ENCODE measurements around the gene INTS11.

Gene INTS11

GRCh38 chr1:1312450-1313314, 11.8 kb downstream of the INTS11 start:
- DNase-seq, result no peak

- no peak for DNase-seq
Observed at GRCh38 chr1:1311107-1312104, 13.1 kb downstream of the INTS11 start.

- DNase-seq, result no peak
Observed at GRCh38 chr1:1310476-1311053, 13.9 kb downstream of the INTS11 start.

GRCh38 chr1:1310109-1310385, 14.4 kb downstream of the INTS11 start:
- no peak for DNase-seq

- DNase-seq, result peak; percentile 25
Observed at GRCh38 chr1:1309251-1310108, 15.0 kb downstream of the INTS11 start.

- DNase-seq, result peak; percentile 24
Observed at GRCh38 chr1:1308756-1309250, 15.7 kb downstream of the INTS11 start.

- peak; percentile 92 for DNase-seq
Observed at GRCh38 chr1:1307923-1308755, 16.3 kb downstream of the INTS11 start, which contains the start of the genes ACAP3 and PUSL1. TSS of gene ACAP3 (minus strand) at chr1:1307930. CDS start at chr1:1307815, 115 bp downstream. TSS of gene PUSL1 (plus strand) at chr1:1308597. CDS start at chr1:1308644, 47 bp downstream.

- DNase-seq, result peak; percentile 50
Observed at GRCh38 chr1:1307261-1307922, 17.1 kb downstream of the INTS11 start.

GRCh38 chr1:1306661-1307260, 17.7 kb downstream of the INTS11 start:
- no peak for DNase-seq

- DNase-seq, result peak; percentile 55
Observed at GRCh38 chr1:1306070-1306660, 18.3 kb downstream of the INTS11 start.

GRCh38 chr1:1305300-1306069, 19.0 kb downstream of the INTS11 start:
- peak; percentile 86 for DNase-seq

GRCh38 chr1:1304331-1305299, 19.8 kb downstream of the INTS11 start:
- peak; percentile 92 for DNase-seq

- DNase-seq, result no peak
Observed at GRCh38 chr1:1303736-1304135, 20.7 kb downstream of the INTS11 start.

- no peak for DNase-seq
Observed at GRCh38 chr1:1302951-1303509, 21.4 kb downstream of the INTS11 start.

GRCh38 chr1:1302006-1302430, 22.4 kb downstream of the INTS11 start:
- no peak for DNase-seq

GRCh38 chr1:1300352-1300739, 24.1 kb downstream of the INTS11 start:
- no peak for DNase-seq

- no peak for DNase-seq
Observed at GRCh38 chr1:1299686-1300351, 24.6 kb downstream of the INTS11 start.
